Activated CD4-positive, alpha-beta T cell treated with anti-CD3 and anti-CD28 coated beads, Interleukin-2, amount 10 ng/mL, durations not matched to agents 24 days and 14 days (primary cell): ENCODE data around the gene ATP1B2. TPM values are rescaled to one million over a fixed set of nuclear protein-coding genes. Genes with fewer than 3 reads are reported as not detected.
A peak's percentile ranks its signal among the peaks of the same experiment; 100 is the strongest.
"Not testable (repeated sequence)": the region's sequence is repeated elsewhere in the genome, so short reads cannot be mapped to it uniquely, and the experiment has no call there.

Experiments
- DNase-seq: peaks from one replicate; pipeline ENCODE4 v3.0.0; 2022
- H3K27ac Mint-ChIP-seq: one replicate; pipeline ENCODE4 v1.8.0; 2022; ENCODE audit warnings: mild to moderate bottlenecking, mixed read lengths
- H3K27me3 Mint-ChIP-seq: one replicate; pipeline ENCODE4 v1.8.0; 2022; ENCODE audit warnings: mixed read lengths
- H3K36me3 Mint-ChIP-seq: one replicate; pipeline ENCODE4 v1.8.0; 2022; ENCODE audit warnings: low read depth, mild to moderate bottlenecking, mixed read lengths
- H3K4me1 Mint-ChIP-seq: one replicate; pipeline ENCODE4 v1.8.0; 2021; ENCODE audit warnings: mixed read lengths
- H3K4me3 Mint-ChIP-seq: one replicate; pipeline ENCODE4 v1.8.0; 2022; ENCODE audit warnings: mild to moderate bottlenecking, moderate library complexity, mixed read lengths
- H3K9me3 Mint-ChIP-seq: one replicate; pipeline ENCODE4 v1.8.0; 2021; ENCODE audit warnings: mixed read lengths
- intact Hi-C: fragments of 100-400 bp; cut with micrococcal nuclease; formaldehyde crosslinking; loops from one replicate; pipeline ENCODE4 v1.15.1; 2023
- total RNA-seq: library from RNA; stranded (reverse); gene quantifications from 2 replicates; pipeline ENCODE4 v1.2.3, GENCODE V29; 2022

Gene ATP1B2
- total RNA-seq, 1 donor from 2014 or later: 0.37 TPM

DNA sequence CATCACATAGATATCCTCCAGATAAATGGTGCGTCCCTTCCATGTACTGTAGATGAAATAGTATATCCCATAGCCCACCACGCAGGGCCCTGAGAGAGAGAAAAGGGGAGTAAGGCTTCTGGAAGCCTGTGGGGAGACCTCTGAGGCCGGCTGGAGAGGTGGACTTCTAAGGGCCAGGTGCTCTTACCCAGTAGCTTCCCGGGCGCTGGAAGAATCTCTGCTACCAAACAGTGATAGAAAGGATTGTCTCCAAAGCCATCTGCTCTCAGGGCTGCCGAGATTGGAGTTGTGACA lies 23.8 kb upstream of the ATP1B2 start:
- peaks cover 1% of the 10 kb centered on the region for H3K27me3 Mint-ChIP-seq
- peaks cover 5% of the 10 kb centered on the region for H3K36me3 Mint-ChIP-seq
- H3K9me3 Mint-ChIP-seq: no peaks in the 10 kb centered on the region
- no peak for DNase-seq
- intact Hi-C loops: loop anchor here (1.0 kb wide), 1 partner anchor 61 kb away; the partner anchor contains the start of gene WRAP53
- peak overlapping the region; percentile 91 for H3K4me3 Mint-ChIP-seq
- H3K27ac Mint-ChIP-seq: no peak overlapping the region
- H3K4me1 Mint-ChIP-seq: peaks cover 10% of the 10 kb centered on the region

DNA sequence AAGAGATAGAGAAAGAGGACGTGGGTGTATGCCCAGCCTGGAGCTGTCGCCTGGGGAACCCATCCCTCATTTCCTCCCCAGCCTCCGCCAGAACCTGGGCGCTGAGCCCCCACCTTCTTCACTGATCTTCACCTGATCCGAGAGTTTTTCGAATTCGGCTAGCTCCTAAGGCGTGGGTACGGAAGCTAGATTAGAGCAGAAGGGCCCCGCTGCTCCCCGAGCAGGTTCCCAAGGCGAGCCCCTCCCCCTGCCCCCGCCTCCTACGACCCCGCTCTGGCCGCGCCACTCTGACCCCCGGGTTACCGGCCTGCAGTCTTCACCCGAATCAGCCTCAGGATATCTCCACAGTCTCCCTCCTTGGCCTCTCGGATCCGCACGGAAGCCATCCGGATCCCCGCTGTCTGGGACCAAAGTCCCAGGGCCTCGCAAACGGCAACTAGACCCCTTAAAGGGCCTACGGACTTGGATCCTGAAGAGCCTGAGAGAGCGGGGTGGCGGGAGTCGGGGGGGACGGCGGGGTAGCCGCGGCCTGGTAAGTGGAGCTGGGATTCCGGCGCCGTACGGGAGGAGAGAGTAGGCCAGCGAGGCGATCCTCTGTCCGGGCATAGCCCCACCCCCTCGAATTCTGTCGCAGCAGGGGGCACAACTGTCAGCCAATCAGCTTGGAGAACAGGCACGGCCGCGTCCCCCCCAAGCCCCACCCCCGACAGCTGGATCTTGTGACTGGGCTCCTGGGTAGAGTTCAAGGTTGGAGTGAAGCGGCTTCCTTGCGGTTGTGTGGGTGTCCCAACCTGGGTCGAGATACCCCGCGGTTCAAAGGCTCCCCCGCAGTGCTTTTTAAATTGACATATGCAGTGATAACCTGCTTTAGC lies 23.2 kb upstream of the ATP1B2 start, which contains the start of gene SAT2:
SAT2 (minus strand) TSS at position 572 of the 872 bp plus-strand sequence; CDS start at position 386, 186 bp downstream.
- Mint-ChIP-seq H3K4me3 (peak within 1 kb of the TSS; percentile 91), H3K27ac (peak within 1 kb of the TSS; percentile 80), H3K36me3 (peaks cover 5% of the 10 kb centered on the region), H3K27me3 (peaks cover 1% of the 10 kb centered on the region), H3K4me1 (peaks cover 11% of the 10 kb centered on the region), H3K9me3 (no peaks in the 10 kb centered on the region)
- DNase-seq: peak; percentile 94
- intact Hi-C loops: loop anchor here (1.0 kb wide), 1 partner anchor 61 kb away; the partner anchor contains the start of gene WRAP53

- Mint-ChIP-seq H3K36me3 (peaks cover 5% of the 10 kb centered on the region), H3K9me3 (no peaks in the 10 kb centered on the region), H3K4me3 (no peak within 1 kb of the TSS), H3K27ac (no peak within 1 kb of the TSS), H3K27me3 (no peaks in the 10 kb centered on the region), H3K4me1 (peaks cover 14% of the 10 kb centered on the region)
- intact Hi-C loops: no loop called here
- DNase-seq: no peak
These were observed 20.7 kb upstream of the ATP1B2 start, which contains the start of gene SHBG for GRCh38 chr17:7629939-7630571. Gene SHBG, plus strand, starts transcription at chr17:7630135. Its CDS starts 38 bp downstream, at chr17:7630173.

GRCh38 chr17:7631398-7632380 lies 19.0 kb upstream of the ATP1B2 start:
- H3K36me3 Mint-ChIP-seq: no peaks in the 10 kb centered on the region
- no peaks in the 10 kb centered on the region for H3K9me3 Mint-ChIP-seq
- H3K27ac Mint-ChIP-seq: no peak overlapping the region
- H3K4me3 Mint-ChIP-seq: no peak overlapping the region
- DNase-seq: no peak
- peaks cover 12% of the 10 kb centered on the region for H3K4me1 Mint-ChIP-seq
- peaks cover 5% of the 10 kb centered on the region for H3K27me3 Mint-ChIP-seq
- intact Hi-C loops: loop anchor here (1.0 kb wide), 1 partner anchor 56 kb away; the partner anchor contains the start of gene TP53

DNA sequence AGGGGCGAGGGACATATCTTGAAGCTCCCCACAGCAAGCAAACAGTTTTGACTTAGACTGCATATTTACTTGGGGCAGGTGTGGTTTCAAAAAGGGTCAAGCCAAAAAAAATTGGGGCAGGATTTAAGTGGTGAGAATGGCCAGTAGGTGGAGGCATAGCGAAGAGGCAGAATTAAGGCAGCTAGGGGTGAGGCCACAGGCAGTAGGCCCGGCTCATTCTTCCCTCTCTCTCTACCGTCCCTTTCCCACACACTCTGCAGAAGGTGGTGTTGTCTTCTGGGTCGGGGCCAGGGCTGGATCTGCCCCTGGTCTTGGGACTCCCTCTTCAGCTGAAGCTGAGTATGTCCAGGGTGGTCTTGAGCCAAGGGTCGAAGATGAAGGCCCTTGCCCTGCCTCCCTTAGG lies 18.2 kb upstream of the ATP1B2 start:
- no peak overlapping the region for H3K4me3 Mint-ChIP-seq
- H3K27ac Mint-ChIP-seq: no peak overlapping the region
- DNase-seq: peak; percentile 84
- H3K9me3 Mint-ChIP-seq: no peaks in the 10 kb centered on the region
- intact Hi-C loops: loop anchor here (1.0 kb wide), 1 partner anchor 55 kb away; the partner anchor contains the start of gene TP53
- H3K4me1 Mint-ChIP-seq: peaks cover 7% of the 10 kb centered on the region
- peaks cover 5% of the 10 kb centered on the region for H3K27me3 Mint-ChIP-seq
- H3K36me3 Mint-ChIP-seq: no peaks in the 10 kb centered on the region

DNA sequence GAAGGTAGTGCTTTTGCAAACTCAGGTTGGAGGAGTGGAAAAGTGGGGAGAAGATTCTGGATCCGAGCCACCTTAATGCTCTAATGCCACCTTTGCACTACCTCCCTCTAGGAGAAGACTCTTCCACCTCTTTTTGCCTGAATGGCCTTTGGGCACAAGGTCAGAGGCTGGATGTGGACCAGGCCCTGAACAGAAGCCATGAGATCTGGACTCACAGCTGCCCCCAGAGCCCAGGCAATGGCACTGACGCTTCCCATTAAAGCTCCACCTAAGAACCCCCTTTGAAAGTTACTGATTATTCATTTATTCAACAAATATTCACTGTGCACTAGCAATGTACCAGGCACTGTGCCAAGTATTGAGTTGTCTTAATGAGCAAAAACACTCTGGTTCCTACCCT lies 17.6 kb upstream of the ATP1B2 start:
- DNase-seq: no peak
- H3K4me1 Mint-ChIP-seq: peaks cover 5% of the 10 kb centered on the region
- H3K36me3 Mint-ChIP-seq: no peaks in the 10 kb centered on the region
- no peak overlapping the region for H3K4me3 Mint-ChIP-seq
- peaks cover 5% of the 10 kb centered on the region for H3K27me3 Mint-ChIP-seq
- intact Hi-C loops: no loop called here
- H3K27ac Mint-ChIP-seq: no peak overlapping the region
- H3K9me3 Mint-ChIP-seq: no peaks in the 10 kb centered on the region

- Mint-ChIP-seq H3K27ac (no peak overlapping the region), H3K36me3 (no peaks in the 10 kb centered on the region), H3K27me3 (peaks cover 7% of the 10 kb centered on the region), H3K4me3 (no peak overlapping the region), H3K4me1 (peaks cover 5% of the 10 kb centered on the region), H3K9me3 (no peaks in the 10 kb centered on the region)
- intact Hi-C loops: no loop called here
- DNase-seq: peak; percentile 68
These were observed 16.3 kb upstream of the ATP1B2 start for GRCh38 chr17:7634384-7634783.

DNA sequence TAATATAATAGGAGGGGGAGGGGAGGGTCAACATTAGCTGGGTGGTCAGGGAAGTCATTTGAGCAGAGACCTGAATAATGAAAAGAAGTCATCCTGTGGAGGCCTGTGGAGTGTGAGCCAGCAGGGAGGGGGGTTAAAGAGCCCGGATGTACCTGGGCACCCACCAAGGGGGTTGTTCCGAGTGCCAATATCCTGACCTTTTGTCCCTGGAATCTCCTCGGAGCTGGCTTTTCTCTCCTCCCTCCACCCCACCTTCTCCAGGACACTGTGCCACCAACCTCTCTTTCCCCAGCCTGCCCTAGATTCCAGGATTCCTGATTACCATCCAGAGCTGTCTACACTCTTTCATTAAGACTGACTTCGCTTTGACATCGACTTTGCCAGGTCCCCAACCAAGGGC lies 14.6 kb upstream of the ATP1B2 start:
- Mint-ChIP-seq H3K27ac (no peak overlapping the region), H3K4me1 (peaks cover 5% of the 10 kb centered on the region), H3K27me3 (peaks cover 10% of the 10 kb centered on the region), H3K4me3 (no peak overlapping the region), H3K9me3 (no peaks in the 10 kb centered on the region), H3K36me3 (no peaks in the 10 kb centered on the region)
- no peak for DNase-seq
- intact Hi-C loops: no loop called here

DNA sequence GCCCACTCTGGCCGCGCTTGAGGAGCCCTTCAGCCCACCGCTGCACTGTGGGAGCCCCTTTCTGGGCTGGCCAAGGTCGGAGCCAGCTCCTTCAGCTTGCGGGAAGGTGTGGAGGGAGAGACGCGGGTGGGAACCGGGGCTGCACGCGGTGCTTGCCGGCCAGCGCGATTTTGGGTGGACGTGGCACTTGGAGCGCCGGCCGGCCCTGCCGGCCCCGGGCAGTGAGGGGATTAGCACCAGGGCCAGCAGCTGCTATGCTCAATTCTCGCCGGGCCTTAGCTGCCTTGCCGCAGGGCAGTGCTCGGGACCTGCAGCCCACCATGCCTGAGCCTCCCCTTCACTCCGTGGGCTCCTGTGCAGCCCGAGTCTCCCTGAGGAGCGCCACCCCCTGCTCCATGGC lies 9.9 kb upstream of the ATP1B2 start:
- DNase-seq: no peak
- Mint-ChIP-seq H3K36me3 (no peaks in the 10 kb centered on the region), H3K27ac (no peak overlapping the region), H3K4me3 (no peak overlapping the region), H3K9me3 (no peaks in the 10 kb centered on the region), H3K4me1 (peaks cover 11% of the 10 kb centered on the region), H3K27me3 (peaks cover 6% of the 10 kb centered on the region)
- intact Hi-C loops: no loop called here

GRCh38 chr17:7641635-7642034 lies 9.1 kb upstream of the ATP1B2 start:
- H3K27me3 Mint-ChIP-seq, intact Hi-C loops, H3K9me3 Mint-ChIP-seq, H3K27ac Mint-ChIP-seq, H3K36me3 Mint-ChIP-seq: not testable (repeated sequence)
- H3K4me3 Mint-ChIP-seq: peak overlapping the region; percentile 62
- peak; percentile 79 for DNase-seq
- peaks cover 11% of the 10 kb centered on the region for H3K4me1 Mint-ChIP-seq

- Mint-ChIP-seq H3K36me3 (no peaks in the 10 kb centered on the region), H3K4me3 (peak overlapping the region; percentile 3), H3K27me3 (peaks cover 16% of the 10 kb centered on the region), H3K9me3 (no peaks in the 10 kb centered on the region), H3K4me1 (peaks cover 11% of the 10 kb centered on the region), H3K27ac (no peak overlapping the region)
- intact Hi-C loops: no loop called here
- DNase-seq: no peak
These were observed 6.0 kb upstream of the ATP1B2 start for GRCh38 chr17:7644775-7645174.

DNA sequence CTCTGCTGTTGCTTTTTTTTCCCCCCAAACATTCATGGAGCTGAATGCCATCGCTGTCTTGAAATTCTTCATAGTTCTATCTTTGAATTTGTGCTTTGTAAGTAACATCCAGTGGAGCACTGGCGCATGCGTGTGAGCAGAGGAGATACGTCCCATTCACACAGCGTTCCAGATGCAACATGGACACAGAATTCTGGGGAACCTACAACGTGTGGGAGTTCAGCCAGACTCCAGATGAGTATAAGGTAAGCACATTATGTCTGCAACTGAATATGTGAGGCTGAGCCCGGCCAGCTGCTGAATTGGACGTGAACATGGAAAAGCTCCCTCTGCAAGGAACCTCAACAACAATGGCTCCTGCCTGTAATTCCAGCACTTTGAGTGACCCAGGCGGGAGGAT lies 4.3 kb upstream of the ATP1B2 start:
- Mint-ChIP-seq H3K4me1 (peaks cover 23% of the 10 kb centered on the region), H3K4me3 (no peak overlapping the region), H3K27me3 (peaks cover 27% of the 10 kb centered on the region), H3K36me3 (no peaks in the 10 kb centered on the region), H3K27ac (no peak overlapping the region), H3K9me3 (no peaks in the 10 kb centered on the region)
- no peak for DNase-seq
- intact Hi-C loops: no loop called here

DNA sequence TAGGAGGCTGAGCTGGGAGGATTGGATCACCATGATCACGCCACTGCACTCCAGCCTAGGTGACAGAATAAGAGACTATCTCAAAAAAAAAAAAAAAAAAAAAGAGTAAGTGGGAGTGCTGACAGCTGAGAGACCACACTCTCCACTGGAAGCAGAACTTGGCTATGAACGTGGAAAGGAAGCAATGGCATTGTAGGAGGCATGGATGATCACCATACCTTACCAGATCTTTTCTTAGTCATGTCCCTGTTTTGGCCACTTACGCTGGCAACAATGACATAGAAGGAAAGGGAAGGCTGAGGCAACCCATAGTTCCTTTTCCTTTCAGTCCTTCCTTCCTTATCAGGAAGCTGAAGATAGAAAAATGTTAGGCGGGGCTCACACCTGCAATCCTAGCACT lies 3.7 kb upstream of the ATP1B2 start:
- Mint-ChIP-seq H3K4me1 (peaks cover 23% of the 10 kb centered on the region), H3K27me3 (peaks cover 30% of the 10 kb centered on the region), H3K36me3 (no peaks in the 10 kb centered on the region), H3K9me3 (no peaks in the 10 kb centered on the region), H3K4me3 (no peak overlapping the region), H3K27ac (no peak overlapping the region)
- intact Hi-C loops: no loop called here
- no peak for DNase-seq
